Measurements from ENCODE around the gene TUFM. TPM values are rescaled to one million over a fixed set of nuclear protein-coding genes. Genes with fewer than 3 reads are reported as not detected.

The TUFM gene
- total and polyA plus RNA-seq, 11 donors, result 179 to 384 (median 226) TPM

GRCh38 chr16:28880589-28880915 is 34.4 kb upstream of the TUFM start:
- no peak for TF ChIP-seq POLR2A (IDR thresholded peaks at IDR 0.05)
- TF ChIP-seq, protein P1, sequence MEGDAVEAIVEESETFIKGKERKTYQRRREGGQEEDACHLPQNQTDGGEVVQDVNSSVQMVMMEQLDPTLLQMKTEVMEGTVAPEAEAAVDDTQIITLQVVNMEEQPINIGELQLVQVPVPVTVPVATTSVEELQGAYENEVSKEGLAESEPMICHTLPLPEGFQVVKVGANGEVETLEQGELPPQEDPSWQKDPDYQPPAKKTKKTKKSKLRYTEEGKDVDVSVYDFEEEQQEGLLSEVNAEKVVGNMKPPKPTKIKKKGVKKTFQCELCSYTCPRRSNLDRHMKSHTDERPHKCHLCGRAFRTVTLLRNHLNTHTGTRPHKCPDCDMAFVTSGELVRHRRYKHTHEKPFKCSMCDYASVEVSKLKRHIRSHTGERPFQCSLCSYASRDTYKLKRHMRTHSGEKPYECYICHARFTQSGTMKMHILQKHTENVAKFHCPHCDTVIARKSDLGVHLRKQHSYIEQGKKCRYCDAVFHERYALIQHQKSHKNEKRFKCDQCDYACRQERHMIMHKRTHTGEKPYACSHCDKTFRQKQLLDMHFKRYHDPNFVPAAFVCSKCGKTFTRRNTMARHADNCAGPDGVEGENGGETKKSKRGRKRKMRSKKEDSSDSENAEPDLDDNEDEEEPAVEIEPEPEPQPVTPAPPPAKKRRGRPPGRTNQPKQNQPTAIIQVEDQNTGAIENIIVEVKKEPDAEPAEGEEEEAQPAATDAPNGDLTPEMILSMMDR (IDR thresholded peaks at IDR 0.05), result no peak
- peaks cover 4 to 16% (median 11%) of the 10 kb centered on the region in 12 donors for H3K4me1 ChIP-seq
- ATAC-seq, result no peak
- intact Hi-C loops (cut with DNase I), result loop anchor here in 2 of 10 donors (5.0 kb wide), 2 partner anchors 42 to 62 kb away; no protein-coding TSS in a partner anchor
- H3K36me3 ChIP-seq, result peaks cover 0 to 5% (median 0%) of the 10 kb centered on the region in 9 donors
- 8 to 18% (median 14%) methylated on average over 11 of the region's 11 CpGs for WGBS, 4 donors
- peak overlapping the region in 8 of 12 donors; percentile 29 to 92 (median 71) for H3K4me3 ChIP-seq
- no peak for DNase-seq
- peaks cover 0 to 10% (median 0%) of the 10 kb centered on the region in 9 donors for H3K27me3 ChIP-seq
- H3K9me3 ChIP-seq, result no peaks in the 10 kb centered on the region
- H3K27ac ChIP-seq, result no peak overlapping the region

GRCh38 chr16:28879841-28880588 is 33.9 kb upstream of the TUFM start:
- intact Hi-C loops (cut with DNase I), result loop anchor here in 6 of 10 donors (2.0 to 5.0 kb wide), 5 partner anchors 42 to 67 kb away; partner anchors contain the start of gene ATXN2L (in 1 of the 6)
- H3K4me3 ChIP-seq, result peak overlapping the region; percentile 29 to 92 (median 69)
- ATAC-seq (peak; percentile 61 to 96 (median 94)), DNase-seq (peak; percentile 88 to 93 (median 89))
- H3K4me1 ChIP-seq, result peaks cover 4 to 16% (median 11%) of the 10 kb centered on the region in 12 donors
- peak in 1 of 2 donors; percentile 43 for TF ChIP-seq POLR2A (IDR thresholded peaks at IDR 0.05)
- TF ChIP-seq, protein P1 (IDR thresholded peaks at IDR 0.05), result peak in 5 of 12 donors; percentile 7 to 40 (median 16)
- no peaks in the 10 kb centered on the region for H3K9me3 ChIP-seq
- H3K27ac ChIP-seq, result peak overlapping the region in 4 of 12 donors; percentile 24 to 56 (median 34)
- WGBS, 4 donors, result 0 to 3% (median 1%) methylated on average over 27 to 66 of the region's 66 CpGs
- H3K36me3 ChIP-seq, result peaks cover 0 to 5% (median 0%) of the 10 kb centered on the region in 9 donors
- H3K27me3 ChIP-seq, result peaks cover 0 to 10% (median 0%) of the 10 kb centered on the region in 9 donors

DNA sequence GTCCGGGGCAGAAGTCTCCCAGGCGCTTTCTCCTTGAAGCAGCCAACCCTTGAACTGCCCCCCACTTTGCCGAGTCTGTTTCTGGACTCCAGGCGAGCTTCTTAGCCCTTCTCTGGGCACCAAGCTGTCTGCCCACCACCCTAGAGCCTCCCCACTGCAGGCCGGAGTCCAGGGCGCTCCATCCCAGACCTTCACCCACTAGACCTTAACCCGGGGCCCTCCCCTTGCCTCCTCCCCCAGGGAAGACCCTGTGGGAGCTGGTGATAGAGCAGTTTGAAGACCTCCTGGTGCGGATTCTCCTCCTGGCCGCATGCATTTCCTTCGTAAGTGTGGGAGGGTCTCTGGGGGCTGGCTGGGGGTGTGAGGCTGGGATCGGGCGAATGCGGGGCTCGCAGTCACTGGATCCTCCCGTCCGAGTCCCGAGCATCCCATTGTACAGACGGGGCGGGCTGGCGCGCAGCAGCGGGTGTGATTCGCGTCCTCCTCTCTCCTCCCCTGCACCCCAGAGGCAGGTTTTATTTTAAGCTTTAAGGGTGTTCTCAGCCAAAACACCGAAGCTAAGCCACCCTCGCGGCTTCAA is 33.2 kb upstream of the TUFM start:
- Histone ChIP-seq H3K4me3 (peak overlapping the region; percentile 29 to 92 (median 69)), H3K27ac (peak overlapping the region in 4 of 12 donors; percentile 24 to 56 (median 34)), H3K27me3 (peaks cover 0 to 10% (median 0%) of the 10 kb centered on the region in 9 donors), H3K9me3 (no peaks in the 10 kb centered on the region), H3K36me3 (peaks cover 0 to 7% (median 2%) of the 10 kb centered on the region in 9 donors), H3K4me1 (peaks cover 4 to 16% (median 11%) of the 10 kb centered on the region in 12 donors)
- peak in 3 of 4 donors; percentile 16 to 58 (median 44) for ATAC-seq
- WGBS, 4 donors, result 1 to 3% (median 2%) methylated on average over 20 to 27 of the region's 27 CpGs
- TF ChIP-seq, protein P1 (IDR thresholded peaks at IDR 0.05), result no peak
- intact Hi-C loops (cut with DNase I), result loop anchor here in 5 of 10 donors (2.0 to 5.0 kb wide), 5 partner anchors 43 to 68 kb away; partner anchors contain the start of gene ATXN2L (in 1 of the 5)
- DNase-seq, result no peak
